Caco-2 (cell line): Measurements from ENCODE around the gene GDPD1. TPM values are rescaled to one million over a fixed set of nuclear protein-coding genes. Genes with fewer than 3 reads are reported as not detected.

ENCODE experiments used
- BruUV-seq: library from RNA; stranded (reverse); fragments of 400-500 nt; replicated peaks from 2 replicates; lab custom pipeline; 2021; lab: Mats Ljungman, UMichigan
- CTCF ChIA-PET: fragments of 300-600 bp; sonication (Branson Sonifier 250); formaldehyde crosslinking; loops from one replicate; lab custom pipeline; 2022; ENCODE audit warnings: antibody characterized with exemption; lab: Charles Lee
- POLR2A ChIA-PET: fragments of 300-600 bp; sonication (Branson Sonifier 250); formaldehyde crosslinking; loops from one replicate; lab custom pipeline; 2022; ENCODE audit warnings: antibody characterized with exemption; lab: Charles Lee
- DNase-seq, 2 experiments: peaks; one replicate each; pipeline versions ENCODE4 v3.0.0 to v3.0.0-alpha.2; 2020 to 2022
- H3K27me3 ChIP-seq: replicated peaks from 2 replicates; pipeline ENCODE4 v1.6.0; 2011; ENCODE audit warnings: low read length; ENCODE audit not compliant: control insufficient read depth, insufficient read depth
- H3K36me3 ChIP-seq: 2 replicates; pipeline ENCODE4 v1.5.1; 2011; ENCODE audit warnings: low read length; ENCODE audit not compliant: control insufficient read depth, insufficient read depth
- H3K4me1 ChIP-seq: fragments of 250-450 bp; sonication (Bioruptor Pico); 2 replicates; pipeline ENCODE4 v1.5.1; 2020; ENCODE audit warnings: mild to moderate bottlenecking
- H3K4me3 ChIP-seq: 2 replicates; pipeline ENCODE4 v1.5.1; 2011; ENCODE audit warnings: low read depth, mild to moderate bottlenecking, control low read depth, low read length
- H3K9me3 ChIP-seq: fragments of 250-450 bp; sonication (Bioruptor Pico); 2 replicates; pipeline ENCODE4 v1.5.1; 2020; ENCODE audit warnings: mild to moderate bottlenecking, moderate library complexity
- H3K27ac Mint-ChIP-seq: one replicate; pipeline ENCODE4 v1.8.0; 2022; ENCODE audit warnings: mixed read lengths; ENCODE audit not compliant: unreplicated experiment
- H3K27me3 Mint-ChIP-seq: one replicate; pipeline ENCODE4 v1.8.0; 2022; ENCODE audit warnings: mixed read lengths; ENCODE audit not compliant: insufficient read depth, unreplicated experiment
- H3K36me3 Mint-ChIP-seq: one replicate; pipeline ENCODE4 v1.8.0; 2022; ENCODE audit warnings: mild to moderate bottlenecking, mixed read lengths; ENCODE audit not compliant: insufficient read depth, unreplicated experiment
- H3K4me1 Mint-ChIP-seq: one replicate; pipeline ENCODE4 v1.8.0; 2022; ENCODE audit warnings: low read depth, mixed read lengths; ENCODE audit not compliant: unreplicated experiment
- H3K4me3 Mint-ChIP-seq: one replicate; pipeline ENCODE4 v1.8.0; 2022; ENCODE audit warnings: mild to moderate bottlenecking, moderate library complexity, mixed read lengths; ENCODE audit not compliant: unreplicated experiment
- H3K9me3 Mint-ChIP-seq: one replicate; pipeline ENCODE4 v1.8.0; 2022; ENCODE audit warnings: mixed read lengths; ENCODE audit not compliant: unreplicated experiment
- intact Hi-C: fragments of 100-400 bp; cut with micrococcal nuclease; formaldehyde crosslinking; loops from one replicate; pipeline ENCODE4 v1.10.0; 2022; ENCODE audit not compliant: unreplicated experiment
- total RNA-seq: library from RNA; stranded (reverse); gene quantifications from 2 replicates; pipeline ENCODE4 v1.2.3, GENCODE V29; 2022
- TF ChIP-seq, protein P1 (sequence below), 2 experiments: fragments of 200-600 bp in 1 of 2; IDR thresholded peaks; 1 replicate in 1 of 2; 2 replicates in 1 of 2; pipeline versions ENCODE4 v1.5.1 to v1.8.0; 2011 to 2022; ENCODE audit warnings: antibody characterized with exemption in 1 of 2, control low read depth in 1 of 2, inconsistent platforms in 1 of 2, low read depth in 1 of 2, low read length in 1 of 2, mild to moderate bottlenecking in 1 of 2, moderate library complexity in 1 of 2; ENCODE audit not compliant: insufficient read depth in 1 of 2, severe bottlenecking in 1 of 2, unreplicated experiment in 1 of 2

GDPD1 gene
- total RNA-seq, 1 experiment from 2014 or later = 1.2 TPM

DNA sequence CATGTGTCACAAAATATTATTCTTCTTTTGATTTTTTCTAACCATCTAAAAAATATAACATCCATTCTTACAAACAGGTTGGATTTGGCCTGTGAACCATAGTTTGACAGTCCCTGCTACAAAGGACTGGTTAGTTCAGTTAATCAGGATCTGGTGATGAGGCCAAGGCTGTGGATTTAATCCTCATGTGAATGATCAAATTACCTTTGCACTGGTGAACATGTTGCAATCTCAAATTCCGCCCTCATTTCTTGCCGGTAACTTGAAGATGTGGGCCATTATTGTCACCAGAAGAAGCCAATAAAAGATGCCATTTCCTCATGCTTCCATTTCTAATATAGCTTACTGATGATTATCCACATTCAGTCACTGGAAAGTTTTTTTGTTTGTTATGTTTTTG lies 75.9 kb downstream of the GDPD1 start:
- no peak overlapping the region for H3K4me3 ChIP-seq
- no peaks in the 10 kb centered on the region for H3K27me3 Mint-ChIP-seq
- no peak for DNase-seq

DNA sequence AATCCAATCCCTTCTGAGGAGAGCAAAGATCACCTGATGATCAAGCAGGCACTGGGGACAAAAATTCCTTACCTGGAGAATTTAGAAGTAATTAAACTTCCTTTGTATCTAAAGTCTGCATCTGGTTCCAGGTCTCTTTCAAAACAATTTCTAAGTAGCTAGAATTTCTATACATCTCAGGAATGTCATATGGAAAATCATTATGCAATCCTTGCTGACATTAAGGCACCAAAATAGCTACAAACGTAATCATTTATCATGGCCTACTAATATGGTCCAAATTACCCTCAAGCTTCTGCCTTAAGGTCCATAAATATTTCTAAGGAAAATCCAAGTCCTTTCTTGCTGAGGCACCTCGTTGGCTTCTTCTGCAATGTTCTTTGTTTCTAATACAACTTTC lies 78.2 kb downstream of the GDPD1 start:
- no peak for DNase-seq
- CTCF ChIA-PET = interaction anchor here (1.1 kb wide), 1 partner anchor 31 kb away, joined by 3 read pairs; no protein-coding TSS in a partner anchor
- Mint-ChIP-seq H3K36me3 (no peaks in the 10 kb centered on the region), H3K4me3 (no peak overlapping the region), H3K9me3 (no peaks in the 10 kb centered on the region), H3K27ac (no peak overlapping the region), H3K27me3 (no peaks in the 10 kb centered on the region), H3K4me1 (no peaks in the 10 kb centered on the region)
- no TSS peak for BruUV-seq
- no peaks in the 10 kb centered on the region for H3K27me3 ChIP-seq
- peaks cover 20% of the 10 kb centered on the region for H3K4me1 ChIP-seq
- H3K36me3 ChIP-seq = no peaks in the 10 kb centered on the region
- POLR2A ChIA-PET = no interaction called here
- no peak overlapping the region for H3K4me3 ChIP-seq
- TF ChIP-seq, protein P1, sequence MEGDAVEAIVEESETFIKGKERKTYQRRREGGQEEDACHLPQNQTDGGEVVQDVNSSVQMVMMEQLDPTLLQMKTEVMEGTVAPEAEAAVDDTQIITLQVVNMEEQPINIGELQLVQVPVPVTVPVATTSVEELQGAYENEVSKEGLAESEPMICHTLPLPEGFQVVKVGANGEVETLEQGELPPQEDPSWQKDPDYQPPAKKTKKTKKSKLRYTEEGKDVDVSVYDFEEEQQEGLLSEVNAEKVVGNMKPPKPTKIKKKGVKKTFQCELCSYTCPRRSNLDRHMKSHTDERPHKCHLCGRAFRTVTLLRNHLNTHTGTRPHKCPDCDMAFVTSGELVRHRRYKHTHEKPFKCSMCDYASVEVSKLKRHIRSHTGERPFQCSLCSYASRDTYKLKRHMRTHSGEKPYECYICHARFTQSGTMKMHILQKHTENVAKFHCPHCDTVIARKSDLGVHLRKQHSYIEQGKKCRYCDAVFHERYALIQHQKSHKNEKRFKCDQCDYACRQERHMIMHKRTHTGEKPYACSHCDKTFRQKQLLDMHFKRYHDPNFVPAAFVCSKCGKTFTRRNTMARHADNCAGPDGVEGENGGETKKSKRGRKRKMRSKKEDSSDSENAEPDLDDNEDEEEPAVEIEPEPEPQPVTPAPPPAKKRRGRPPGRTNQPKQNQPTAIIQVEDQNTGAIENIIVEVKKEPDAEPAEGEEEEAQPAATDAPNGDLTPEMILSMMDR (IDR thresholded peaks at IDR 0.05; ENCODE audit: insufficient read depth in 1 of 2, low read depth in 1 of 2, low read length in 1 of 2, severe bottlenecking in 1 of 2, unreplicated experiment in 1 of 2) = no peak
- H3K9me3 ChIP-seq = no peaks in the 10 kb centered on the region
- intact Hi-C loops = no loop called here

More for the DNA sequence above, 75.9 kb downstream of the GDPD1 start:
- intact Hi-C loops = no loop called here
- no TSS peak for BruUV-seq
- Mint-ChIP-seq H3K4me3 (no peak overlapping the region), H3K27ac (no peak overlapping the region), H3K9me3 (no peaks in the 10 kb centered on the region), H3K4me1 (no peaks in the 10 kb centered on the region), H3K36me3 (no peaks in the 10 kb centered on the region)
- TF ChIP-seq, protein P1 (IDR thresholded peaks at IDR 0.05; ENCODE audit: insufficient read depth in 1 of 2, low read depth in 1 of 2, low read length in 1 of 2, severe bottlenecking in 1 of 2, unreplicated experiment in 1 of 2) = no peak
- Histone ChIP-seq H3K27me3 (no peaks in the 10 kb centered on the region), H3K4me1 (peaks cover 22% of the 10 kb centered on the region), H3K36me3 (no peaks in the 10 kb centered on the region), H3K9me3 (no peaks in the 10 kb centered on the region)
- CTCF ChIA-PET = no interaction called here
- POLR2A ChIA-PET = interaction anchor here (0.6 kb wide), 1 partner anchor 324 kb away, joined by 9 read pairs; the partner anchor contains the start of gene CLTC

DNA sequence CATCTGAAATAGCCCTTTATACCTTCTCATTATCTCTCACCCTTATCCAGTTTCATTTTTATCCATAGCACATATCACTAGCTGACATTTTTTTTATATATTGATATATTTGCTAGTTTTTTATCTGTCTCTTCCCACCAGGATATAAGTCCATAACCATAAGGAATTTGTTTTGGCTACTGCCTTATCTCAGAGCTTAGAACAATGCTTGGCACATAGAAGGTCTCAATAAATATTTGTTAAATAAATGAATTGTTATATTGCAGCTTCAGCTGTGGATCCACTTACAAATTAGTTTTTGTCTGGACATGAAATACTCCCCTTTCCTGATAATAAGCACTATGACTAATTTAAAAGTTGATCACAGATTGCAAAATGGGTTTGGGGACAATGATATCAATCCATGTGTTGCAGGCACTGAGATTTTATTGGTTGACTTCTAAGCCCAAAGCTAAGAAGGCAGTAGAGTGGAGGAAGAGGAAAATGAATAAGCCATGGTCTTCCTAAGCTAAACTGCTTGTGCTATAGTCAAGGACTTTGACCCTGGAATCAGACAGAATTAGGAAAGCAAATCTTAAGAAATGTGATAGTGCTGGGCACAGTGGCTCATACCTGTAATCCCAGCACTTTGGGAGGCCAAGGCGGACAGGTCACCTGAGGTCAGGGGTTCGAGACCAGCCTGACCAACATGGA lies 79.2 kb downstream of the GDPD1 start:
- ChIA-PET CTCF (interaction anchor here (0.5 to 0.6 kb wide), 2 partner anchors 30 to 131 kb away, joined by 4 read pairs; no protein-coding TSS in a partner anchor), POLR2A (no interaction called here)
- Mint-ChIP-seq H3K4me3 (no peak overlapping the region), H3K9me3 (no peaks in the 10 kb centered on the region), H3K27me3 (no peaks in the 10 kb centered on the region), H3K4me1 (no peaks in the 10 kb centered on the region), H3K36me3 (no peaks in the 10 kb centered on the region), H3K27ac (no peak overlapping the region)
- Histone ChIP-seq H3K4me3 (no peak overlapping the region), H3K27me3 (no peaks in the 10 kb centered on the region), H3K36me3 (no peaks in the 10 kb centered on the region), H3K4me1 (peaks cover 20% of the 10 kb centered on the region), H3K9me3 (no peaks in the 10 kb centered on the region)
- TF ChIP-seq, protein P1 (IDR thresholded peaks at IDR 0.05; ENCODE audit: insufficient read depth in 1 of 2, low read depth in 1 of 2, low read length in 1 of 2, severe bottlenecking in 1 of 2, unreplicated experiment in 1 of 2) = no peak
- BruUV-seq = no TSS peak
- intact Hi-C loops = no loop called here
- no peak for DNase-seq
